MG63 (cell line): ENCODE measurements around the gene DCST1. TPM values are rescaled to one million over a fixed set of nuclear protein-coding genes. Genes with fewer than 3 reads are reported as not detected.
A peak's percentile ranks its signal among the peaks of the same experiment; 100 is the strongest.

Experiments
- DNase-seq: peaks from one replicate; pipeline ENCODE4 v3.0.0-alpha.2; 2020
- H3K27me3 ChIP-seq: fragments of 250-450 bp; sonication (Bioruptor Pico); 2 replicates; pipeline ENCODE4 v1.5.1; 2020; ENCODE audit warnings: mild to moderate bottlenecking, moderate library complexity
- H3K36me3 ChIP-seq: fragments of 250-450 bp; sonication (Bioruptor Pico); 2 replicates; pipeline ENCODE4 v1.5.1; 2020; ENCODE audit warnings: mild to moderate bottlenecking, moderate library complexity
- H3K4me3 ChIP-seq: fragments of 250-450 bp; sonication (Bioruptor Pico); 2 replicates; pipeline ENCODE4 v1.5.1; 2020; ENCODE audit warnings: mild to moderate bottlenecking, moderate library complexity
- H3K9me3 ChIP-seq: fragments of 250-450 bp; sonication (Bioruptor Pico); 2 replicates; pipeline ENCODE4 v1.5.1; 2020; ENCODE audit warnings: mild to moderate bottlenecking, moderate library complexity
- total RNA-seq: library from RNA; depleted of rRNA; stranded (reverse); fragments of >200 nt; shearing (Covaris generic); gene quantifications from 2 replicates; pipeline ENCODE4 v1.2.3, GENCODE V29; 2014; ENCODE audit warnings: low replicate concordance

The DCST1 gene
- total RNA-seq, 1 experiment from 2014 or later = not detected

GRCh38 chr1:155037851-155038441 is 4.3 kb downstream of the DCST1 start:
- H3K4me3 ChIP-seq = no peak overlapping the region
- no peaks in the 10 kb centered on the region for H3K27me3 ChIP-seq
- no peak for DNase-seq
- no peaks in the 10 kb centered on the region for H3K9me3 ChIP-seq
- no peaks in the 10 kb centered on the region for H3K36me3 ChIP-seq

GRCh38 chr1:155038602-155039307 is 5.1 kb downstream of the DCST1 start:
- Histone ChIP-seq H3K9me3 (no peaks in the 10 kb centered on the region), H3K36me3 (no peaks in the 10 kb centered on the region), H3K4me3 (no peak overlapping the region), H3K27me3 (no peaks in the 10 kb centered on the region)
- DNase-seq = peak; percentile 54

GRCh38 chr1:155039308-155039669 is 5.7 kb downstream of the DCST1 start:
- H3K4me3 ChIP-seq = no peak overlapping the region
- no peak for DNase-seq
- no peaks in the 10 kb centered on the region for H3K27me3 ChIP-seq
- no peaks in the 10 kb centered on the region for H3K9me3 ChIP-seq
- H3K36me3 ChIP-seq = no peaks in the 10 kb centered on the region

GRCh38 chr1:155040358-155041093 is 6.9 kb downstream of the DCST1 start:
- Histone ChIP-seq H3K36me3 (no peaks in the 10 kb centered on the region), H3K27me3 (no peaks in the 10 kb centered on the region), H3K9me3 (no peaks in the 10 kb centered on the region), H3K4me3 (no peak overlapping the region)
- DNase-seq = no peak

GRCh38 chr1:155042789-155043188 is 9.2 kb downstream of the DCST1 start:
- H3K27me3 ChIP-seq = no peaks in the 10 kb centered on the region

GRCh38 chr1:155043301-155043702 is 9.7 kb downstream of the DCST1 start:
- no peak for DNase-seq
- H3K36me3 ChIP-seq = no peaks in the 10 kb centered on the region
- H3K27me3 ChIP-seq = no peaks in the 10 kb centered on the region
- H3K9me3 ChIP-seq = no peaks in the 10 kb centered on the region
- H3K4me3 ChIP-seq = no peak overlapping the region

More at GRCh38 chr1:155042789-155043188, 9.2 kb downstream of the DCST1 start:
- H3K36me3 ChIP-seq = no peaks in the 10 kb centered on the region
- H3K4me3 ChIP-seq = no peak overlapping the region
- DNase-seq = no peak
- H3K9me3 ChIP-seq = no peaks in the 10 kb centered on the region

GRCh38 chr1:155043793-155044192 is 10.2 kb downstream of the DCST1 start:
- H3K4me3 ChIP-seq = no peak overlapping the region

GRCh38 chr1:155044365-155044764 is 10.7 kb downstream of the DCST1 start:
- Histone ChIP-seq H3K27me3 (no peaks in the 10 kb centered on the region), H3K9me3 (no peaks in the 10 kb centered on the region), H3K4me3 (no peak overlapping the region), H3K36me3 (no peaks in the 10 kb centered on the region)
- no peak for DNase-seq

More at GRCh38 chr1:155043793-155044192, 10.2 kb downstream of the DCST1 start:
- Histone ChIP-seq H3K27me3 (no peaks in the 10 kb centered on the region), H3K9me3 (no peaks in the 10 kb centered on the region), H3K36me3 (no peaks in the 10 kb centered on the region)
- no peak for DNase-seq

GRCh38 chr1:155044812-155045657 is 11.4 kb downstream of the DCST1 start:
- Histone ChIP-seq H3K36me3 (no peaks in the 10 kb centered on the region), H3K27me3 (no peaks in the 10 kb centered on the region), H3K4me3 (no peak overlapping the region), H3K9me3 (no peaks in the 10 kb centered on the region)
- DNase-seq = peak; percentile 91

GRCh38 chr1:155048449-155049334 is 15.1 kb downstream of the DCST1 start:
- Histone ChIP-seq H3K27me3 (no peaks in the 10 kb centered on the region), H3K9me3 (no peaks in the 10 kb centered on the region), H3K36me3 (peaks cover 13% of the 10 kb centered on the region), H3K4me3 (no peak overlapping the region)
- no peak for DNase-seq

- peak; percentile 62 for DNase-seq
- no peaks in the 10 kb centered on the region for H3K27me3 ChIP-seq
These were observed 16.3 kb downstream of the DCST1 start for GRCh38 chr1:155049651-155050559.

GRCh38 chr1:155050560-155051341 is 17.1 kb downstream of the DCST1 start, which contains the start of gene ADAM15:
Gene ADAM15 (plus strand): TSS chr1:155051316. CDS start chr1:155051387, 71 bp downstream.
- peak within 1 kb of the TSS; percentile 75 for H3K4me3 ChIP-seq
- no peaks in the 10 kb centered on the region for H3K9me3 ChIP-seq
- H3K27me3 ChIP-seq = no peaks in the 10 kb centered on the region
- peak; percentile 87 for DNase-seq
- H3K36me3 ChIP-seq = peaks cover 32% of the 10 kb centered on the region

More at GRCh38 chr1:155049651-155050559, 16.3 kb downstream of the DCST1 start:
- Histone ChIP-seq H3K9me3 (no peaks in the 10 kb centered on the region), H3K4me3 (peak overlapping the region; percentile 75), H3K36me3 (peaks cover 25% of the 10 kb centered on the region)

- H3K27me3 ChIP-seq = no peaks in the 10 kb centered on the region
- DNase-seq = peak; percentile 23
- no peaks in the 10 kb centered on the region for H3K9me3 ChIP-seq
- peak overlapping the region; percentile 75 for H3K4me3 ChIP-seq
- peaks cover 38% of the 10 kb centered on the region for H3K36me3 ChIP-seq
These were observed 17.7 kb downstream of the DCST1 start for GRCh38 chr1:155051342-155051776.

GRCh38 chr1:155051777-155052398 is 18.3 kb downstream of the DCST1 start:
- Histone ChIP-seq H3K9me3 (no peaks in the 10 kb centered on the region), H3K4me3 (peak overlapping the region; percentile 75), H3K36me3 (peaks cover 43% of the 10 kb centered on the region), H3K27me3 (no peaks in the 10 kb centered on the region)
- DNase-seq = peak; percentile 81
